ENCODE data around the gene GPC6. TPM values are rescaled to one million over a fixed set of nuclear protein-coding genes. Genes with fewer than 3 reads are reported as not detected.

GPC6 gene
- total and polyA plus RNA-seq, 5 donors from 2014 or later = not detected

GRCh38 chr13:94433055-94433961 lies 1206.7 kb downstream of the GPC6 start:
- Mint-ChIP-seq H3K9me3 (no peaks in the 10 kb centered on the region), H3K36me3 (no peaks in the 10 kb centered on the region), H3K27ac (no peak overlapping the region), H3K4me1 (peaks cover 0 to 7% (median 3%) of the 10 kb centered on the region in 4 donors), H3K4me3 (no peak overlapping the region), H3K27me3 (no peaks in the 10 kb centered on the region)
- Histone ChIP-seq H3K4me1 (ENCODE audit: control insufficient read depth, insufficient read depth, low read length, poor library complexity, severe bottlenecking) (no peaks in the 10 kb centered on the region), H3K27ac (ENCODE audit: insufficient read depth, low read length, poor library complexity, severe bottlenecking) (no peak overlapping the region), H3K36me3 (ENCODE audit: control insufficient read depth, insufficient read depth, low read length) (no peaks in the 10 kb centered on the region), H3K27me3 (ENCODE audit: control insufficient read depth, insufficient read depth, low read length) (no peaks in the 10 kb centered on the region), H3K4me3 (ENCODE audit: low read depth, low read length) (no peak overlapping the region), H3K9me3 (ENCODE audit: control insufficient read depth in 2 of 2, low read length in 2 of 2) (no peaks in the 10 kb centered on the region)
- ATAC-seq (ENCODE audit: low read depth in 2 of 2) (peak in 1 of 2 donors; percentile 36), DNase-seq (peak in 1 of 3 donors; percentile 11)

- no peaks in the 10 kb centered on the region for H3K36me3 Mint-ChIP-seq
- ATAC-seq (ENCODE audit: low read depth in 2 of 2) (peak; percentile 31 to 73), DNase-seq (peak in 2 of 3 donors; percentile 58 to 68)
Measured at GRCh38 chr13:94435604-94436226, 1209.1 kb downstream of the GPC6 start.

DNA sequence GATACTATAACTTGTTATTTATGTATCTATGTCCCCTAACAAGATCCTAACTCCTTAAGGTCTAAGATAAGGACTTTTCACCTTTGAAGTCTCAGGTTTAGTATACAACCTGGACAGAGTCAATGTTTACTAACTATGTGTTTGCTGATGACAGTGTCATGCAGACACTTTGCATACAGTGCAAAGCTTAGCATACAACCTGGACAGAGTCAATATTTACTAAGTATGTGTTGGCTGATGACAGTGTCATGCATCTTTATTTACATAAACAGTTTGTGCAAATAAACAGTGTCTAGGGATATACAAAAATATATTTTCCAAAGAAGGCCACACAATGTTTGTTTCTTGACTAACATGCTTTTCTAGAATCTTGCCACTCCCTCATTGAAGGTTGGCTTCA lies 1218.2 kb downstream of the GPC6 start:
- Histone ChIP-seq H3K36me3 (ENCODE audit: control insufficient read depth, insufficient read depth, low read length) (no peaks in the 10 kb centered on the region), H3K9me3 (ENCODE audit: control insufficient read depth in 2 of 2, low read length in 2 of 2) (no peaks in the 10 kb centered on the region), H3K4me3 (ENCODE audit: low read depth, low read length) (no peak overlapping the region), H3K27ac (ENCODE audit: insufficient read depth, low read length, poor library complexity, severe bottlenecking) (no peak overlapping the region), H3K27me3 (ENCODE audit: control insufficient read depth, insufficient read depth, low read length) (no peaks in the 10 kb centered on the region), H3K4me1 (ENCODE audit: control insufficient read depth, insufficient read depth, low read length, poor library complexity, severe bottlenecking) (no peaks in the 10 kb centered on the region)
- Mint-ChIP-seq H3K27ac (no peak overlapping the region), H3K4me1 (no peaks in the 10 kb centered on the region), H3K36me3 (no peaks in the 10 kb centered on the region), H3K27me3 (peaks cover 16% of the 10 kb centered on the region), H3K9me3 (no peaks in the 10 kb centered on the region), H3K4me3 (no peak overlapping the region)
- DNase-seq (no peak), ATAC-seq (ENCODE audit: low read depth in 2 of 2) (no peak)

More at GRCh38 chr13:94435604-94436226, 1209.1 kb downstream of the GPC6 start:
- no peak overlapping the region for H3K4me3 ChIP-seq (ENCODE audit: low read depth, low read length)
- no peaks in the 10 kb centered on the region for H3K36me3 ChIP-seq (ENCODE audit: control insufficient read depth, insufficient read depth, low read length)
- Mint-ChIP-seq H3K9me3 (no peaks in the 10 kb centered on the region), H3K4me3 (no peak overlapping the region), H3K4me1 (peaks cover 0 to 7% (median 3%) of the 10 kb centered on the region in 4 donors), H3K27me3 (peaks cover 4% of the 10 kb centered on the region), H3K27ac (no peak overlapping the region)
- H3K4me1 ChIP-seq (ENCODE audit: control insufficient read depth, insufficient read depth, low read length, poor library complexity, severe bottlenecking) = no peaks in the 10 kb centered on the region
- no peaks in the 10 kb centered on the region for H3K27me3 ChIP-seq (ENCODE audit: control insufficient read depth, insufficient read depth, low read length)
- no peak overlapping the region for H3K27ac ChIP-seq (ENCODE audit: insufficient read depth, low read length, poor library complexity, severe bottlenecking)
- H3K9me3 ChIP-seq (ENCODE audit: control insufficient read depth in 2 of 2, low read length in 2 of 2) = no peaks in the 10 kb centered on the region

- Histone ChIP-seq H3K4me3 (ENCODE audit: low read depth, low read length) (no peak overlapping the region), H3K9me3 (ENCODE audit: control insufficient read depth in 2 of 2, low read length in 2 of 2) (no peaks in the 10 kb centered on the region), H3K36me3 (ENCODE audit: control insufficient read depth, insufficient read depth, low read length) (no peaks in the 10 kb centered on the region), H3K27ac (ENCODE audit: insufficient read depth, low read length, poor library complexity, severe bottlenecking) (no peak overlapping the region), H3K4me1 (ENCODE audit: control insufficient read depth, insufficient read depth, low read length, poor library complexity, severe bottlenecking) (no peaks in the 10 kb centered on the region), H3K27me3 (ENCODE audit: control insufficient read depth, insufficient read depth, low read length) (no peaks in the 10 kb centered on the region)
- H3K9me3 Mint-ChIP-seq = peaks cover 0 to 2% (median 0%) of the 10 kb centered on the region in 7 donors
- no peak overlapping the region for H3K27ac Mint-ChIP-seq
- H3K36me3 Mint-ChIP-seq = no peaks in the 10 kb centered on the region
- H3K27me3 Mint-ChIP-seq = peaks cover 5% of the 10 kb centered on the region
- DNase-seq (no peak), ATAC-seq (ENCODE audit: low read depth in 2 of 2) (no peak)
- H3K4me1 Mint-ChIP-seq = no peaks in the 10 kb centered on the region
- H3K4me3 Mint-ChIP-seq = no peak overlapping the region
Measured at GRCh38 chr13:94454334-94454733, 1227.7 kb downstream of the GPC6 start.

GRCh38 chr13:94454906-94455305 lies 1228.3 kb downstream of the GPC6 start:
- H3K27ac Mint-ChIP-seq = no peak overlapping the region
- DNase-seq (no peak), ATAC-seq (ENCODE audit: low read depth in 2 of 2) (no peak)
- Histone ChIP-seq H3K9me3 (ENCODE audit: control insufficient read depth in 2 of 2, low read length in 2 of 2) (no peaks in the 10 kb centered on the region), H3K4me1 (ENCODE audit: control insufficient read depth, insufficient read depth, low read length, poor library complexity, severe bottlenecking) (no peaks in the 10 kb centered on the region), H3K27ac (ENCODE audit: insufficient read depth, low read length, poor library complexity, severe bottlenecking) (no peak overlapping the region), H3K27me3 (ENCODE audit: control insufficient read depth, insufficient read depth, low read length) (no peaks in the 10 kb centered on the region), H3K36me3 (ENCODE audit: control insufficient read depth, insufficient read depth, low read length) (no peaks in the 10 kb centered on the region), H3K4me3 (ENCODE audit: low read depth, low read length) (no peak overlapping the region)
- H3K4me1 Mint-ChIP-seq = no peaks in the 10 kb centered on the region
- H3K36me3 Mint-ChIP-seq = no peaks in the 10 kb centered on the region
- H3K9me3 Mint-ChIP-seq = peaks cover 0 to 2% (median 0%) of the 10 kb centered on the region in 7 donors
- peaks cover 5% of the 10 kb centered on the region for H3K27me3 Mint-ChIP-seq
- no peak overlapping the region for H3K4me3 Mint-ChIP-seq

DNA sequence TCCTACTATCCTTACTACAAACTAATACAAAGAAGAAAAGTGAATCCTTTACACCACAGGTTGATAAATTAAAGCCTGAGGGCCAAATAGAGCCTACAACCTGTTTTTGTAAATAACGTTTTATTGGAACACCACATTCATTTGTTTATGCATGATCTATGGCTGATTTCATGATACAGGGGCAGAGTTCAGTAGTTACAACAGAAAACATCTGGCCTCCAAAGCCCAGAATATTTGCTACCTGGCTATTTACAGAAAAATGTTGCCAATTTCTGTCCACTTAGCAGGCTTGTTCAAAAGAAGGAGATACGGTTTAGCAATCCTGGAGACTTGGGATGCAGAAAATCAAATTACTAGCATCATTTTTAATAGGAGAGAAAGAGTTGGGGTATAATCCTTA lies 1228.8 kb downstream of the GPC6 start:
- Histone ChIP-seq H3K36me3 (ENCODE audit: control insufficient read depth, insufficient read depth, low read length) (no peaks in the 10 kb centered on the region), H3K4me3 (ENCODE audit: low read depth, low read length) (no peak overlapping the region), H3K27me3 (ENCODE audit: control insufficient read depth, insufficient read depth, low read length) (no peaks in the 10 kb centered on the region), H3K9me3 (ENCODE audit: control insufficient read depth in 2 of 2, low read length in 2 of 2) (no peaks in the 10 kb centered on the region), H3K27ac (ENCODE audit: insufficient read depth, low read length, poor library complexity, severe bottlenecking) (no peak overlapping the region), H3K4me1 (ENCODE audit: control insufficient read depth, insufficient read depth, low read length, poor library complexity, severe bottlenecking) (no peaks in the 10 kb centered on the region)
- DNase-seq (no peak), ATAC-seq (ENCODE audit: low read depth in 2 of 2) (no peak)
- Mint-ChIP-seq H3K4me1 (no peaks in the 10 kb centered on the region), H3K36me3 (no peaks in the 10 kb centered on the region), H3K27me3 (no peaks in the 10 kb centered on the region), H3K4me3 (no peak overlapping the region), H3K9me3 (peaks cover 0 to 2% (median 0%) of the 10 kb centered on the region in 7 donors), H3K27ac (no peak overlapping the region)

Data from CD4-positive, CD25-positive, alpha-beta regulatory T cell (primary cell).